Astrocyte of the cerebellum (primary cell): ENCODE measurements around the gene DCLK2.

Experiments used
- DNase-seq: peaks from one replicate; pipeline ENCODE4 v3.0.0-alpha.2; 2011; ENCODE audit warnings: low read depth
- H3K4me3 ChIP-seq: 2 replicates; pipeline ENCODE4 v1.5.1; 2011; ENCODE audit warnings: mild to moderate bottlenecking, low read depth, low read length, moderate library complexity
- in situ Hi-C: cut with HindIII; loops from 2 replicates; pipeline ENCODE4 v1.10.0; 2017; ENCODE audit warnings: low sequenced_read_pairs
- TF ChIP-seq, protein P1 (sequence below): IDR thresholded peaks from 2 replicates; pipeline ENCODE4 v1.5.1; 2012; ENCODE audit warnings: low read length, low read depth, moderate library complexity, mild to moderate bottlenecking; ENCODE audit errors: missing control alignments

The DCLK2 gene

DNA sequence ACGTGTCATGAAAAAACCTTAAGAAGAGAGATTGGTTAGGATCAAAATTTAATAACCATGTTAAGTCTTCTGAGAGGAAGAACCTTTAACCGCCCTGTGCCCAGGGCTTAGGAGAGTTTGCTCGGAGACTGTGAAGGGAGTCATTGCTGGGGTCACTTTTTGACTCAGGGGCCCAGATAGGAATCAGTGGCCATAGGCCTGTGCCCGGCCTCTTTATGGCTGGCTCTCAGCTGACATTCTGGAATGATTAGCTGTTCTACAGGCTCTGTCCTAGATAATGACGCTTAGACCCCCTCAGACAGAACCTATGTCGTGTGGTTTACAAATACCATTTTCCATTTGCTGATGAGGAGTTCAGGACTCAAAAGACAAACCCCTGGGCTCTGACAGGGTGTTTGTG lies 174.1 kb downstream of the DCLK2 start:
- in situ Hi-C loops: no loop called here
- H3K4me3 ChIP-seq: no peak overlapping the region
- TF ChIP-seq, protein P1, sequence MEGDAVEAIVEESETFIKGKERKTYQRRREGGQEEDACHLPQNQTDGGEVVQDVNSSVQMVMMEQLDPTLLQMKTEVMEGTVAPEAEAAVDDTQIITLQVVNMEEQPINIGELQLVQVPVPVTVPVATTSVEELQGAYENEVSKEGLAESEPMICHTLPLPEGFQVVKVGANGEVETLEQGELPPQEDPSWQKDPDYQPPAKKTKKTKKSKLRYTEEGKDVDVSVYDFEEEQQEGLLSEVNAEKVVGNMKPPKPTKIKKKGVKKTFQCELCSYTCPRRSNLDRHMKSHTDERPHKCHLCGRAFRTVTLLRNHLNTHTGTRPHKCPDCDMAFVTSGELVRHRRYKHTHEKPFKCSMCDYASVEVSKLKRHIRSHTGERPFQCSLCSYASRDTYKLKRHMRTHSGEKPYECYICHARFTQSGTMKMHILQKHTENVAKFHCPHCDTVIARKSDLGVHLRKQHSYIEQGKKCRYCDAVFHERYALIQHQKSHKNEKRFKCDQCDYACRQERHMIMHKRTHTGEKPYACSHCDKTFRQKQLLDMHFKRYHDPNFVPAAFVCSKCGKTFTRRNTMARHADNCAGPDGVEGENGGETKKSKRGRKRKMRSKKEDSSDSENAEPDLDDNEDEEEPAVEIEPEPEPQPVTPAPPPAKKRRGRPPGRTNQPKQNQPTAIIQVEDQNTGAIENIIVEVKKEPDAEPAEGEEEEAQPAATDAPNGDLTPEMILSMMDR: no peak
- DNase-seq: no peak

DNA sequence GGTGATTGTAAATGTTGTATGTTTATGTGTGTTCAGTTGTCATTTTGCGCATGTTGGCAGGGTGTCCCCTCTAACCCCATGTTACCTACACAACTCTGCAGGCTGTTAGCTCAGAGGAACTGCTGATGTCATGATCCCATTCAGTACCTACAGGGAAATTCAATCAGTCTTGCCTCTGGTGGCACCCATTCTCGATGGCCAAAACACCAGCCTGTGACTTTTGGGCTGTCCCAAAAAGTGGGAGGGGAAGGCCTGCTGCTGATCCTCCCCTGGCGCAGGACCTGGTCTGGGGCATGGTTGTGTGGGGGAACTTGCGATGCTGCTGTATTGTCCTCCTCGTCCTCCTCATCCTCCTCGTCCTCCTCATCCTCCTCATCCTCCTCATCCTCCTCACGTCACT lies 174.5 kb downstream of the DCLK2 start:
- no peak for DNase-seq
- no peak overlapping the region for H3K4me3 ChIP-seq
- TF ChIP-seq, protein P1: no peak
- in situ Hi-C loops: no loop called here

GRCh38 chr4:150253416-150253815 lies 175.2 kb downstream of the DCLK2 start:
- in situ Hi-C loops: no loop called here
- TF ChIP-seq, protein P1: no peak

GRCh38 chr4:150253965-150254630 lies 175.9 kb downstream of the DCLK2 start:
- in situ Hi-C loops: no loop called here
- H3K4me3 ChIP-seq: no peak overlapping the region
- DNase-seq: no peak
- TF ChIP-seq, protein P1: no peak

More at GRCh38 chr4:150253416-150253815, 175.2 kb downstream of the DCLK2 start:
- DNase-seq: no peak
- no peak overlapping the region for H3K4me3 ChIP-seq

GRCh38 chr4:150255610-150256224 lies 177.5 kb downstream of the DCLK2 start:
- no peak for DNase-seq
- in situ Hi-C loops: no loop called here
- H3K4me3 ChIP-seq: no peak overlapping the region
- TF ChIP-seq, protein P1: no peak

DNA sequence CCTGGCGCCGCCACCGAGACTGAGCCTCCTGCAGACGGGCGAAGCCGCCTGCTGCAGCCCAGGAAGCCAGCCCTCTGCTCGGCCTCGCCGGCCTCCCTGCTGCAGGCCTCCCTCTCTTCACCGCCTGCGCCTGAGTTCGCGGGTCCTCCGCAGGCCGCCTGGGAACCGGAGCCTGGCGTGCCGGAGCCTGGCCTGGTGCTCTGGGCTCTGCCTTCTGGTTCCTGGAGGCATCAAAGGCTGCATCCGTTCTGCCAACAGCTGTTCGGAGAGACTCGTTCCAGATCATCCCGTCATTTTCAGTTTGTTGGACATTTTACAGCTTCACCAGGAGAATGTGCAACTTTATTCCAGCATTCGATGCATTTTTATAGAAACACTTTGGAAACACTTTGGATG lies 178.0 kb downstream of the DCLK2 start:
- no peak for DNase-seq
- H3K4me3 ChIP-seq: no peak overlapping the region
- TF ChIP-seq, protein P1: no peak
- in situ Hi-C loops: no loop called here
